ENCODE results near the gene ZNF428.

GRCh38 chr19:43578787-43579186 lies 40.6 kb downstream of the ZNF428 start:
- TF ChIP-seq CTCF (IDR thresholded peaks at IDR 0.05), result no peak
- no peak for TF ChIP-seq EZH2phosphoT487 (IDR thresholded peaks at IDR 0.05)

All from neural progenitor cell (in vitro differentiated cells).